SIG-M5 treated with dmso at 0.1 percent for 504 hours (cell line): ENCODE measurements around the gene TGIF2LY.
"Not testable (repeated sequence)": the region's sequence is repeated elsewhere in the genome, so short reads cannot be mapped to it uniquely, and the experiment has no call there.

Experiments
- DNase-seq: peaks from one replicate; lab custom pipeline; 2025; ENCODE audit not compliant: unreplicated experiment; lab: John Stamatoyannopoulos, UW

Gene TGIF2LY

DNA sequence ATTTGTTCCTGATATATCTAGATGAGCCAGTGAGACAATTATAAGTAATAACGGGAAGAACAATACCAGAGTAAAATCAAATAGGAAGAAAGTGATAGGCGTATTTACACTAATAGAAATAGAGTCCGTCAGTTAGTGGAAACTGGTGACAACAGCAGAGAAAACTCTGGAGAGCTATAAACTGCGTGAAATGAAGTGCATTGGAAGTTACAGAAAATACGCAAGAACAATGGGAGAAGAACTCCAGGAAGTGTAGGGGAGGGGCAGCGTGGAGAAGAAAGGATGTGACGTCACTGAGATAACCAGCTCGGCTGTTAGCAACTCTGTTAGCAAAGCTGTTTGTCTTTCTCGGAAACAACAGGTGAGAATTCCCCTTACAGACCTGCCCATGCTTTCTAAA, at the start of gene TGIF2LY:
TSS of gene TGIF2LY (plus strand) at position 301 of the 400 bp plus-strand sequence. CDS start 178 bp downstream, outside the sequence.
- not testable (repeated sequence) for DNase-seq
